Stomach (tissue), 9 donors: Measurements from ENCODE around the gene ONECUT3. TPM values are rescaled to one million over a fixed set of nuclear protein-coding genes. Genes with fewer than 3 reads are reported as not detected.

Source experiments
- DNase-seq, 2 donors: peaks; one replicate each; pipeline versions ENCODE4 v3.0.0 to v3.0.0-alpha.2; 2013 to 2019
- H3K27ac ChIP-seq, 5 donors: fragments of 200-600 bp in 4 of 5; sonication (generic) in 4 of 5; one replicate each; pipeline ENCODE4 v1.5.1; 2013 to 2019; ENCODE audit warnings: mild to moderate bottlenecking in 1 of 5, moderate library complexity in 1 of 5
- H3K27me3 ChIP-seq, 3 donors: fragments of 200-600 bp; sonication (generic); one replicate each; pipeline ENCODE4 v1.5.1; 2017 to 2019; ENCODE audit warnings: mixed run types in 1 of 3
- H3K36me3 ChIP-seq, 4 donors: fragments of 200-600 bp; sonication (generic); 1 replicate in 3 of 4; 2 replicates in 1 of 4; pipeline ENCODE4 v1.5.1; 2016 to 2019
- H3K4me1 ChIP-seq, 4 donors: fragments of 200-600 bp; sonication (generic); one replicate each; pipeline ENCODE4 v1.5.1; 2016 to 2019
- H3K4me3 ChIP-seq, 4 donors: fragments of 200-600 bp; sonication (generic) in 3 of 4; one replicate each; pipeline ENCODE4 v1.5.1; 2016 to 2019; ENCODE audit warnings: mild to moderate bottlenecking in 1 of 4
- H3K9me3 ChIP-seq, 4 donors: fragments of 200-600 bp; sonication (generic); one replicate each; pipeline ENCODE4 v1.5.1; 2016 to 2019
- EP300 ChIP-seq: sonication (generic); formaldehyde crosslinking; IDR thresholded peaks from one replicate; pipeline ENCODE4 v1.6.1; 2017; ENCODE audit warnings: antibody characterized with exemption
- POLR2A ChIP-seq, 4 donors: fragments of 450-650 bp; IDR thresholded peaks; one replicate each; pipeline ENCODE4 v1.6.1; 2016; ENCODE audit warnings: antibody characterized with exemption in 4 of 4, control low read depth in 2 of 4, mild to moderate bottlenecking in 1 of 4, moderate library complexity in 1 of 4
- POLR2AphosphoS5 ChIP-seq, 3 donors: sonication (generic); formaldehyde crosslinking; IDR thresholded peaks; one replicate each; pipeline ENCODE4 v1.6.1; 2016; ENCODE audit warnings: antibody characterized with exemption in 3 of 3
- WGBS, 5 donors: extraction: QIAGEN DNeasy Blood & Tissue Kit in 3 of 5; methylation state at CpG; one replicate each; pipeline versions ENCODE4 v1.1.5 to v1.1.7; 2013 to 2018; 5-methylcytosine and 5-hydroxymethylcytosine counted together
- intact Hi-C: fragments of 100-400 bp; cut with DNase I; formaldehyde crosslinking; loops from one replicate; pipeline ENCODE4 v1.15.1; 2023; ENCODE audit warnings: low total_unique reads
- polyA plus RNA-seq, 3 donors: library from polyadenylated mRNA; stranded (reverse); fragments of 200-250 nt; gene quantifications; one replicate each; pipeline ENCODE4 v1.2.3, GENCODE V29; 2013
- total RNA-seq, 5 donors: library from RNA; depleted of rRNA; stranded (reverse); fragments of >200 nt; gene quantifications; one replicate each; pipeline versions ENCODE4 v1.1.0 to v1.2.3, GENCODE V29; 2014 to 2016
- TF ChIP-seq, protein P1 (sequence below), 7 experiments: fragments of 450-650 bp in 4 of 7; fragments of 200-600 bp in 3 of 7; sonication (generic) in 3 of 7; IDR thresholded peaks; one replicate each; pipeline ENCODE4 v1.5.1; 2016 to 2019; ENCODE audit warnings: antibody characterized with exemption in 7 of 7, control low read depth in 2 of 7, mild to moderate bottlenecking in 1 of 7
- donor health status: healthy with polysubstance abuse.
- donor health status: Bipolar disorder and iron deficiency.
- donor health status: healthy.

The ONECUT3 gene
- total and polyA plus RNA-seq, 8 donors: 0.13 to 0.37 (median 0.29) TPM; not detected in 5

- WGBS, 5 donors: 16 to 18% (median 17%) methylated on average over 28 of the region's 28 CpGs
- TF ChIP-seq, protein P1, sequence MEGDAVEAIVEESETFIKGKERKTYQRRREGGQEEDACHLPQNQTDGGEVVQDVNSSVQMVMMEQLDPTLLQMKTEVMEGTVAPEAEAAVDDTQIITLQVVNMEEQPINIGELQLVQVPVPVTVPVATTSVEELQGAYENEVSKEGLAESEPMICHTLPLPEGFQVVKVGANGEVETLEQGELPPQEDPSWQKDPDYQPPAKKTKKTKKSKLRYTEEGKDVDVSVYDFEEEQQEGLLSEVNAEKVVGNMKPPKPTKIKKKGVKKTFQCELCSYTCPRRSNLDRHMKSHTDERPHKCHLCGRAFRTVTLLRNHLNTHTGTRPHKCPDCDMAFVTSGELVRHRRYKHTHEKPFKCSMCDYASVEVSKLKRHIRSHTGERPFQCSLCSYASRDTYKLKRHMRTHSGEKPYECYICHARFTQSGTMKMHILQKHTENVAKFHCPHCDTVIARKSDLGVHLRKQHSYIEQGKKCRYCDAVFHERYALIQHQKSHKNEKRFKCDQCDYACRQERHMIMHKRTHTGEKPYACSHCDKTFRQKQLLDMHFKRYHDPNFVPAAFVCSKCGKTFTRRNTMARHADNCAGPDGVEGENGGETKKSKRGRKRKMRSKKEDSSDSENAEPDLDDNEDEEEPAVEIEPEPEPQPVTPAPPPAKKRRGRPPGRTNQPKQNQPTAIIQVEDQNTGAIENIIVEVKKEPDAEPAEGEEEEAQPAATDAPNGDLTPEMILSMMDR (IDR thresholded peaks at IDR 0.05): no peak
- TF ChIP-seq POLR2A (IDR thresholded peaks at IDR 0.05): no peak
- TF ChIP-seq POLR2AphosphoS5 (IDR thresholded peaks at IDR 0.05): no peak
- no peak for TF ChIP-seq EP300
- Histone ChIP-seq H3K4me3 (no peak overlapping the region), H3K4me1 (no peaks in the 10 kb centered on the region), H3K36me3 (no peaks in the 10 kb centered on the region), H3K27me3 (peaks cover 5 to 100% (median 64%) of the 10 kb centered on the region in 3 donors), H3K27ac (no peak overlapping the region), H3K9me3 (no peaks in the 10 kb centered on the region)
- intact Hi-C loops: no loop called here
- DNase-seq: no peak
Observed at GRCh38 chr19:1734321-1734966, 18.9 kb upstream of the ONECUT3 start.

DNA sequence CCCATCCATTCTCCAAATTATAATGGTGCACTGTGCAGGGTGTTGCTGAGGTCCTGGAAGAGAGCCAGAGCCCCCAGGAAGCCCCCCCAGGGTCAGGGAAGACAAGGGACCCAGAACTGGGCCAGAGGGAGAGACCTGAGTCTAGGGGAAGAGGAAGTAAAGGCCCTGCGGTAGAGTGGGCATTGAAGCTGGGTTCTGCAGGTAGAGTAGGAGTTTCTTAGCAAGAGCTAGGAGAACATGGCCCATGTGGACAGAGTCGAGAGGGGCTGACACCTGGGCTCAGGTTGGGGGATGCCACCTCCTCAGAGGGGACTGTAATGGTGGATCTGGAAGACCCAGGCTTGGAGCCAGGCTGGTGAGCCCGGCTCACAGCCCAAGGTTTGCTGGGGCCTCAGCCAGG is 17.0 kb upstream of the ONECUT3 start:
- H3K27me3 ChIP-seq: peaks cover 0 to 95% (median 47%) of the 10 kb centered on the region in 3 donors

DNA sequence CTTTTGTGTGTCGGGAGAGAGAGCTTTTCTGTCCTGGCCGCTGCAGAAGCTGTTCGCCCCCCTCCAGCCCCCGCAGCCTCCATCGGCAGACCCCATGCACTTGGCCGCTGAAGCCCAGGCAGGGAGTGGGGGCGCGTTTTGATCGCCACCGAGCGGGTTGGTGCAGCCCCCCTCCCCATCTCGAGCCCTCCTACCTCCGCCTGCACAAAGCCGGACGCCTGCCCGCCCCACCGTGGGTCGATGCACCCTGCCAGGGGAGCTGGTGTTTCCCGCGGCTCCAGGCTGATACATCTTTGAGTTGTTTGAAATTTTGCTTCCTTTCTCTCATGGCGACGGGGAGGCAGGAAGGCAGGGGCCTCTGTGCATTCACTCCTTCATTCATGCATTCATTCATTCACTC is 16.4 kb upstream of the ONECUT3 start:
- Histone ChIP-seq H3K27ac (no peak overlapping the region), H3K9me3 (peaks cover 0 to 16% (median 10%) of the 10 kb centered on the region in 4 donors), H3K4me1 (no peaks in the 10 kb centered on the region), H3K4me3 (no peak overlapping the region), H3K36me3 (no peaks in the 10 kb centered on the region), H3K27me3 (peaks cover 0 to 95% (median 41%) of the 10 kb centered on the region in 3 donors)
- intact Hi-C loops: no loop called here
- 25 to 34% (median 27%) methylated on average over 22 of the region's 22 CpGs for WGBS, 5 donors
- DNase-seq: no peak
- TF ChIP-seq POLR2A (IDR thresholded peaks at IDR 0.05) (no peak), EP300 (no peak), POLR2AphosphoS5 (IDR thresholded peaks at IDR 0.05) (no peak)
- TF ChIP-seq, protein P1 (IDR thresholded peaks at IDR 0.05): no peak

More for the DNA sequence above, 17.0 kb upstream of the ONECUT3 start:
- H3K4me3 ChIP-seq: no peak overlapping the region
- peaks cover 0 to 11% (median 10%) of the 10 kb centered on the region in 4 donors for H3K9me3 ChIP-seq
- no peak overlapping the region for H3K27ac ChIP-seq
- intact Hi-C loops: no loop called here
- DNase-seq: no peak
- H3K36me3 ChIP-seq: no peaks in the 10 kb centered on the region
- 58 to 78% (median 62%) methylated on average over 3 of the region's 3 CpGs for WGBS, 5 donors
- no peak for TF ChIP-seq POLR2AphosphoS5 (IDR thresholded peaks at IDR 0.05)
- TF ChIP-seq, protein P1 (IDR thresholded peaks at IDR 0.05): no peak
- TF ChIP-seq POLR2A (IDR thresholded peaks at IDR 0.05): no peak
- TF ChIP-seq EP300: no peak
- H3K4me1 ChIP-seq: no peaks in the 10 kb centered on the region

- peaks cover 5 to 95% (median 39%) of the 10 kb centered on the region in 3 donors for H3K27me3 ChIP-seq
- TF ChIP-seq EP300 (no peak), POLR2AphosphoS5 (IDR thresholded peaks at IDR 0.05) (no peak), POLR2A (IDR thresholded peaks at IDR 0.05) (no peak)
- TF ChIP-seq, protein P1 (IDR thresholded peaks at IDR 0.05): no peak
- DNase-seq: no peak
- H3K4me3 ChIP-seq: no peak overlapping the region
- H3K9me3 ChIP-seq: peaks cover 0 to 16% (median 10%) of the 10 kb centered on the region in 4 donors
- 85 to 93% (median 91%) methylated on average over 5 to 11 of the region's 11 CpGs for WGBS, 5 donors
- intact Hi-C loops: no loop called here
- H3K4me1 ChIP-seq: peaks cover 2 to 5% (median 4%) of the 10 kb centered on the region in 4 donors
- no peak overlapping the region for H3K27ac ChIP-seq
- H3K36me3 ChIP-seq: no peaks in the 10 kb centered on the region
Observed at GRCh38 chr19:1739960-1740629, 13.2 kb upstream of the ONECUT3 start.
